ENCODE measurements around the gene TMC6.

The TMC6 gene

GRCh38 chr17:78134899-78135385 lies 6.4 kb upstream of the TMC6 start:
- DNase-seq: no peak

- no peak for DNase-seq
These were observed 5.7 kb upstream of the TMC6 start for GRCh38 chr17:78133971-78134898.

- DNase-seq: no peak
These were observed 4.8 kb upstream of the TMC6 start for GRCh38 chr17:78133179-78133951.

- DNase-seq: no peak
These were observed 4.2 kb upstream of the TMC6 start for GRCh38 chr17:78132767-78133178.

GRCh38 chr17:78132084-78132676 lies 3.6 kb upstream of the TMC6 start:
- DNase-seq: no peak

GRCh38 chr17:78131172-78132083 lies 2.9 kb upstream of the TMC6 start:
- no peak for DNase-seq

- DNase-seq: no peak
These were observed 2.0 kb upstream of the TMC6 start, which contains the start of gene TMC8 for GRCh38 chr17:78130437-78131101. TSS of gene TMC8 (plus strand) at chr17:78130771. CDS start at chr17:78131589, 818 bp downstream.

GRCh38 chr17:78130090-78130436 lies 1.5 kb upstream of the TMC6 start:
- DNase-seq: no peak

GRCh38 chr17:78129351-78130089 lies 965 bp upstream of the TMC6 start:
- no peak for DNase-seq

- no peak for DNase-seq
These were observed 536 bp downstream of the TMC6 start for GRCh38 chr17:78127888-78128550.

- DNase-seq: no peak
These were observed 1.2 kb downstream of the TMC6 start for GRCh38 chr17:78127239-78127887.

GRCh38 chr17:78126895-78127238 lies 1.7 kb downstream of the TMC6 start:
- DNase-seq: no peak

- no peak for DNase-seq
These were observed 2.3 kb downstream of the TMC6 start for GRCh38 chr17:78125976-78126894.

GRCh38 chr17:78125138-78125913 lies 3.2 kb downstream of the TMC6 start:
- no peak for DNase-seq

GRCh38 chr17:78124836-78125137 lies 3.8 kb downstream of the TMC6 start:
- no peak for DNase-seq

GRCh38 chr17:78124081-78124835 lies 4.3 kb downstream of the TMC6 start:
- no peak for DNase-seq

GRCh38 chr17:78123258-78123929 lies 5.2 kb downstream of the TMC6 start:
- DNase-seq: no peak
